Measurements from ENCODE around the gene REXO4. TPM values are rescaled to one million over a fixed set of nuclear protein-coding genes. Genes with fewer than 3 reads are reported as not detected.

Gene REXO4
- total and polyA plus RNA-seq, 9 of the 15 experiments (the other 6 are each of a cell fraction or from before 2014, with no cell fraction given), result 3.4 to 72.9 (median 31.1) TPM

GRCh38 chr9:133361507-133362092 lies 56.2 kb downstream of the REXO4 start (continued):
- TF ChIP-seq ATF2 (CRISPR knock-in tag; IDR thresholded peaks at IDR 0.05) (no peak), TBP (optimal IDR thresholded peaks at IDR 0.05; ENCODE audit: low read depth, low read length) (no peak), SUPT5H (IDR thresholded peaks at IDR 0.05) (peak; percentile 53), TSC22D4 (tag; IDR thresholded peaks at IDR 0.05) (no peak), DDX20 (tag; IDR thresholded peaks at IDR 0.05; ENCODE audit: low read depth) (no peak), GATAD2B (IDR thresholded peaks at IDR 0.05; ENCODE audit: borderline replicate concordance) (no peak), ESRRA (IDR thresholded peaks at IDR 0.05; ENCODE audit: borderline replicate concordance, low read depth) (peak; percentile 43; the same call in 1 of the 2 replicates)
- TF ChIP-seq, protein P1, sequence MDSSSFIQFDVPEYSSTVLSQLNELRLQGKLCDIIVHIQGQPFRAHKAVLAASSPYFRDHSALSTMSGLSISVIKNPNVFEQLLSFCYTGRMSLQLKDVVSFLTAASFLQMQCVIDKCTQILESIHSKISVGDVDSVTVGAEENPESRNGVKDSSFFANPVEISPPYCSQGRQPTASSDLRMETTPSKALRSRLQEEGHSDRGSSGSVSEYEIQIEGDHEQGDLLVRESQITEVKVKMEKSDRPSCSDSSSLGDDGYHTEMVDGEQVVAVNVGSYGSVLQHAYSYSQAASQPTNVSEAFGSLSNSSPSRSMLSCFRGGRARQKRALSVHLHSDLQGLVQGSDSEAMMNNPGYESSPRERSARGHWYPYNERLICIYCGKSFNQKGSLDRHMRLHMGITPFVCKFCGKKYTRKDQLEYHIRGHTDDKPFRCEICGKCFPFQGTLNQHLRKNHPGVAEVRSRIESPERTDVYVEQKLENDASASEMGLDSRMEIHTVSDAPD (CRISPR knock-in tag; IDR thresholded peaks at IDR 0.05), result no peak
- TF ChIP-seq, protein P2, sequence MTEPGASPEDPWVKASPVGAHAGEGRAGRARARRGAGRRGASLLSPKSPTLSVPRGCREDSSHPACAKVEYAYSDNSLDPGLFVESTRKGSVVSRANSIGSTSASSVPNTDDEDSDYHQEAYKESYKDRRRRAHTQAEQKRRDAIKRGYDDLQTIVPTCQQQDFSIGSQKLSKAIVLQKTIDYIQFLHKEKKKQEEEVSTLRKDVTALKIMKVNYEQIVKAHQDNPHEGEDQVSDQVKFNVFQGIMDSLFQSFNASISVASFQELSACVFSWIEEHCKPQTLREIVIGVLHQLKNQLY (CRISPR knock-in tag; conservative IDR thresholded peaks at IDR 0.05), result no peak
- TF ChIP-seq, protein P3, sequence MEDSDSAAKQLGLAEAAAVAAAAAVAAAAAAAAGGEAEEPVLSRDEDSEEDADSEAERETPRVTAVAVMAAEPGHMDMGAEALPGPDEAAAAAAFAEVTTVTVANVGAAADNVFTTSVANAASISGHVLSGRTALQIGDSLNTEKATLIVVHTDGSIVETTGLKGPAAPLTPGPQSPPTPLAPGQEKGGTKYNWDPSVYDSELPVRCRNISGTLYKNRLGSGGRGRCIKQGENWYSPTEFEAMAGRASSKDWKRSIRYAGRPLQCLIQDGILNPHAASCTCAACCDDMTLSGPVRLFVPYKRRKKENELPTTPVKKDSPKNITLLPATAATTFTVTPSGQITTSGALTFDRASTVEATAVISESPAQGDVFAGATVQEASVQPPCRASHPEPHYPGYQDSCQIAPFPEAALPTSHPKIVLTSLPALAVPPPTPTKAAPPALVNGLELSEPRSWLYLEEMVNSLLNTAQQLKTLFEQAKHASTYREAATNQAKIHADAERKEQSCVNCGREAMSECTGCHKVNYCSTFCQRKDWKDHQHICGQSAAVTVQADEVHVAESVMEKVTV (CRISPR knock-in tag; IDR thresholded peaks at IDR 0.05), result no peak
- TF ChIP-seq, protein P4, sequence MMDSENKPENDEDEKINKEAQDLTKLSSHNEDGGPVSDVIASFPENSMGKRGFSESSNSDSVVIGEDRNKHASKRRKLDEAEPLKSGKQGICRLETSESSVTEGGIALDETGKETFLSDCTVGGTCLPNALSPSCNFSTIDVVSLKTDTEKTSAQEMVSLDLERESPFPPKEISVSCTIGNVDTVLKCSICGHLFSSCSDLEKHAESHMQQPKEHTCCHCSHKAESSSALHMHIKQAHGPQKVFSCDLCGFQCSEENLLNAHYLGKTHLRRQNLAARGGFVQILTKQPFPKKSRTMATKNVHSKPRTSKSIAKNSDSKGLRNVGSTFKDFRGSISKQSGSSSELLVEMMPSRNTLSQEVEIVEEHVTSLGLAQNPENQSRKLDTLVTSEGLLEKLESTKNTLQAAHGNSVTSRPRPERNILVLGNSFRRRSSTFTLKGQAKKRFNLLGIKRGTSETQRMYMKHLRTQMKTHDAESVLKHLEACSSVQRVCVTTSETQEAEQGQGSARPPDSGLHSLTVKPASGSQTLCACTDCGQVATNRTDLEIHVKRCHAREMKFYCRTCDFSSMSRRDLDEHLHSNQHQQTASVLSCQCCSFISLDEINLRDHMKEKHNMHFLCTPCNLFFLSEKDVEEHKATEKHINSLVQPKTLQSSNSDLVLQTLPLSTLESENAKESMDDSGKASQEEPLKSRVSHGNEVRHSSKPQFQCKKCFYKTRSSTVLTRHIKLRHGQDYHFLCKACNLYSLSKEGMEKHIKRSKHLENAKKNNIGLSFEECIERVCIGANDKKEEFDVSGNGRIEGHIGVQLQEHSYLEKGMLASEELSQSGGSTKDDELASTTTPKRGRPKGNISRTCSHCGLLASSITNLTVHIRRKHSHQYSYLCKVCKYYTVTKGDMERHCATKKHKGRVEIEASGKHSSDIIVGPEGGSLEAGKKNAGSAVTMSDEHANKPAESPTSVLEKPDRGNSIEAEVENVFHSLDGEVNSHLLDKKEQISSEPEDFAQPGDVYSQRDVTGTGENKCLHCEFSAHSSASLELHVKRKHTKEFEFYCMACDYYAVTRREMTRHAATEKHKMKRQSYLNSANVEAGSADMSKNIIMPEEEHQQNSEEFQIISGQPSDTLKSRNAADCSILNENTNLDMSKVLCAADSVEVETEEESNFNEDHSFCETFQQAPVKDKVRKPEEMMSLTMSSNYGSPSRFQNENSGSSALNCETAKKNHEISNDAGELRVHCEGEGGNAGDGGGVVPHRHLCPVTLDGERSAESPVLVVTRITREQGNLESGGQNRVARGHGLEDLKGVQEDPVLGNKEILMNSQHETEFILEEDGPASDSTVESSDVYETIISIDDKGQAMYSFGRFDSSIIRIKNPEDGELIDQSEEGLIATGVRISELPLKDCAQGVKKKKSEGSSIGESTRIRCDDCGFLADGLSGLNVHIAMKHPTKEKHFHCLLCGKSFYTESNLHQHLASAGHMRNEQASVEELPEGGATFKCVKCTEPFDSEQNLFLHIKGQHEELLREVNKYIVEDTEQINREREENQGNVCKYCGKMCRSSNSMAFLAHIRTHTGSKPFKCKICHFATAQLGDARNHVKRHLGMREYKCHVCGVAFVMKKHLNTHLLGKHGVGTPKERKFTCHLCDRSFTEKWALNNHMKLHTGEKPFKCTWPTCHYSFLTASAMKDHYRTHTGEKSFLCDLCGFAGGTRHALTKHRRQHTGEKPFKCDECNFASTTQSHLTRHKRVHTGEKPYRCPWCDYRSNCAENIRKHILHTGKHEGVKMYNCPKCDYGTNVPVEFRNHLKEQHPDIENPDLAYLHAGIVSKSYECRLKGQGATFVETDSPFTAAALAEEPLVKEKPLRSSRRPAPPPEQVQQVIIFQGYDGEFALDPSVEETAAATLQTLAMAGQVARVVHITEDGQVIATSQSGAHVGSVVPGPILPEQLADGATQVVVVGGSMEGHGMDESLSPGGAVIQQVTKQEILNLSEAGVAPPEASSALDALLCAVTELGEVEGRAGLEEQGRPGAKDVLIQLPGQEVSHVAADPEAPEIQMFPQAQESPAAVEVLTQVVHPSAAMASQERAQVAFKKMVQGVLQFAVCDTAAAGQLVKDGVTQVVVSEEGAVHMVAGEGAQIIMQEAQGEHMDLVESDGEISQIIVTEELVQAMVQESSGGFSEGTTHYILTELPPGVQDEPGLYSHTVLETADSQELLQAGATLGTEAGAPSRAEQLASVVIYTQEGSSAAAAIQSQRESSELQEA (IDR thresholded peaks at IDR 0.05; ENCODE audit: low read depth), result no peak
- TF ChIP-seq, protein P5, sequence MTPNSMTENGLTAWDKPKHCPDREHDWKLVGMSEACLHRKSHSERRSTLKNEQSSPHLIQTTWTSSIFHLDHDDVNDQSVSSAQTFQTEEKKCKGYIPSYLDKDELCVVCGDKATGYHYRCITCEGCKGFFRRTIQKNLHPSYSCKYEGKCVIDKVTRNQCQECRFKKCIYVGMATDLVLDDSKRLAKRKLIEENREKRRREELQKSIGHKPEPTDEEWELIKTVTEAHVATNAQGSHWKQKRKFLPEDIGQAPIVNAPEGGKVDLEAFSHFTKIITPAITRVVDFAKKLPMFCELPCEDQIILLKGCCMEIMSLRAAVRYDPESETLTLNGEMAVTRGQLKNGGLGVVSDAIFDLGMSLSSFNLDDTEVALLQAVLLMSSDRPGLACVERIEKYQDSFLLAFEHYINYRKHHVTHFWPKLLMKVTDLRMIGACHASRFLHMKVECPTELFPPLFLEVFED (CRISPR knock-in tag; conservative IDR thresholded peaks at IDR 0.05), result 0 out of 2 replicates have a peak, but pooled peaks have one; percentile 46
